Endothelial cell of hepatic sinusoid (primary cell): ENCODE results near the gene LRMDA.

Source experiments
- in situ Hi-C: cut with HindIII; loops from 2 replicates; pipeline ENCODE4 v1.10.0; 2017; ENCODE audit warnings: low sequenced_read_pairs

Gene LRMDA

GRCh38 chr10:75999515-76000209 lies 568.2 kb downstream of the LRMDA start:
- in situ Hi-C loops, result loop anchor here (5.0 kb wide), 1 partner anchor 52 kb away; no protein-coding TSS in a partner anchor

GRCh38 chr10:76000550-76000949 lies 569.1 kb downstream of the LRMDA start:
- in situ Hi-C loops, result loop anchor here (5.0 kb wide), 1 partner anchor 53 kb away; no protein-coding TSS in a partner anchor

DNA sequence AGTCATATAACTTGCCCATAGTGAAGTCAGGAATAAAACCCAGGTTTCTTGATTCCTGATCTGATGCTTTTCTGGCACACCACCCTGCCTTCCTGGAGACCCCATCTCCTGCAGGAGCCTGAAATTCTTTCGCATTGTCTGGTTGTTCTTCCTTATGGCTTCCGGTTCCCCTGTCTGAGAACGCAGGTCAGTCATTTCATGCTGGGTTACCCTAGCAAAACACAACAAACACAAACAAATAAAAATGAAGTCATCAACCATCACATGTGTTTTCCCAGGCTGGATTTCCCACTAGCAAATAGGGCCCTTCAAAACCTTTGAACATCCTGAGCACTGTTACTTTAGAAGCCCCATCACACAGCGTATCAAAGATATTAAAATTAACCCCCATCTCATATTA lies 569.6 kb downstream of the LRMDA start:
- in situ Hi-C loops, result loop anchor here (5.0 kb wide), 1 partner anchor 54 kb away; no protein-coding TSS in a partner anchor

GRCh38 chr10:76001461-76001860 lies 570.0 kb downstream of the LRMDA start:
- in situ Hi-C loops, result loop anchor here (5.0 kb wide), 1 partner anchor 54 kb away; no protein-coding TSS in a partner anchor

GRCh38 chr10:76002262-76002854 lies 570.9 kb downstream of the LRMDA start:
- in situ Hi-C loops, result loop anchor here (5.0 kb wide), 1 partner anchor 55 kb away; no protein-coding TSS in a partner anchor

DNA sequence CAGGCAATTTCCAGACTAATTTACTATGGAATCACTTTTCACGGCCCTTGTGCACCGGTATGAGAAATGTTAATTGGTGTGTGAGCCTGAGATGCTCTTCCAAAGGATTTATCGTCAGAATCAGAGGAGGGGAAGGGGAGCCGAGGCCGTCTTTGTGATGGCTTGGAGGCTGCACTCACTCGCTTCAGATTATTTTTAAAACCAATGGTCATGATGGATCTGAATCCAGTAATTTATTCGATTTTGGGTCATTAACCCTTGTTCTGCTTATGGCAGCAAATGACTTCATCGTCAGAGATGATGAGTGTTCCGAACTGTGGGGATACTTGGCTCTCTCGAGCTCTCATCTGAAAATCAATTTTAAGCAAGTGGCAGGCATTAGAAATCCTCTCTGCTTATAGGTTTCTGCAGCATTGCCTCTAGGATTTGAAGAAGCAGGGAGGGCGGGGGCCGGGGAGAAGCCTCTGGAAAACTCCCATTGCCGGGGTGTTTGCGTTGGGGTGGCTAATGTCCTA lies 576.3 kb downstream of the LRMDA start:
- in situ Hi-C loops, result no loop called here

DNA sequence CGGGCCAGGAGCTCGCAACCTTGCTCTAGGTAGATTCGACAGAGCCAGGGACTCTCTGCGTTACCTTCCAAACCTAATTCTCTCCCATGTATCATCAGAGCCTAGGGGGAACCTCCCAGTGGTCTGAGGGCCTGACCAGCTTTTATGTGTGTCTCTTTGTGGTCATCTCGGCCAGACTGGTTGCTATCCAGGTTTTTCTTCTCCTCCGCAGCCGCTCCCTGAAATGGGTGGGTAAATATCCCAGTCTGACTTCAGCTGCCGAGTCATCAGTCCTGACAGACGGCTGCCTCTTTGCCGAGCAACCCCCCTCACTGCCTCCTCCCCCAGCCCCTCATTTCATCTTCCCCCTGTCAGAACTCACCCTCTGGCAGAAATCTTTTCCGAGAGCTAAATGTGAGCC lies 578.1 kb downstream of the LRMDA start:
- in situ Hi-C loops, result no loop called here

DNA sequence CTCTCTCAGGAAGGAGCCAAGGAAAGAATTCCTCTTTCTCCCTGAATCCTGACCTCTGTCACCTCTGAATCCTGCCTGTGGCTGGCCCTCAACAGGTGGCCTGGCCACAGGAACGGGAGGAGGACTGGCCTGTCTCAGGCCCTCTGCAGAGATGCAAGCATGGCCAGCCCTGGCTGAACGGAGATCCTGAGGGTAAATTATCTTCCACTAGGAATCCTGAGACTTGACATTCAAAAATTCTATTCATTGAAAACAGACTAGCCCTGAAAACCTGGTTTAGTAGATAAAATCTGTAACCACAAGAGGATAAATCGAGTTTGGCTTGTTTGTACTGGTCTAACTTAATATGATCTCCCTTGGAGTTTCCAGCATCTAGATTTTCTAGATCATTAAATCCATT lies 579.3 kb downstream of the LRMDA start:
- in situ Hi-C loops, result no loop called here

DNA sequence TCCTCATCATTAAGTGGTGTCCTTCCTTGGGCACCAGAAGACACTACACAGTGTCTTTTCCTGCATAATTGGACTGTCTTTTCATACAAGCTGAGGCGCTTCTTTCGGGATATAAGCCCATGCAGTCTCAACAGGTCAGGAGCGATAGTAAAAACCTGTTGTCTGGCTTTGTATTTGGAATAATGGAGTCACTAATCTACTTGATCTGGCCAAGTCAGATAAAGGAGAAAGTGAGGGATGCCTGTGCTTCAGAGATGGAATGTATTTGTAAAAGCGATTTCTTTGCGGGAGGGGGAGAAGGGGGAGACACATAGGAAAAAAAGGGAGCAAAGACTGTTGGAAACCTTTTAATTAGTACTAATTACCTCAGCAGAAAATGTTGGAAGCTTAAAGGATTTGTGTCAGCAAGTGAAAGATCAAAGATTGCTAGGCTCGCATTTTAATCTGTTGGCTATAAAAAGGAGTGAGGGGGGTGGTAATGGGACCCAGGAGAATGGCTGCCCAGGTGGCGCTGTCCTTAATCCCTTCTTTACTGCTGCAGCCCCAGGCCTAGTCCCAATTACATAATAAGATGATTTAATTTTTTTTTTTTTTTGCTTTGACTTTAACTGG lies 581.4 kb downstream of the LRMDA start:
- in situ Hi-C loops, result no loop called here

GRCh38 chr10:76015245-76015644 lies 583.8 kb downstream of the LRMDA start:
- in situ Hi-C loops, result no loop called here

DNA sequence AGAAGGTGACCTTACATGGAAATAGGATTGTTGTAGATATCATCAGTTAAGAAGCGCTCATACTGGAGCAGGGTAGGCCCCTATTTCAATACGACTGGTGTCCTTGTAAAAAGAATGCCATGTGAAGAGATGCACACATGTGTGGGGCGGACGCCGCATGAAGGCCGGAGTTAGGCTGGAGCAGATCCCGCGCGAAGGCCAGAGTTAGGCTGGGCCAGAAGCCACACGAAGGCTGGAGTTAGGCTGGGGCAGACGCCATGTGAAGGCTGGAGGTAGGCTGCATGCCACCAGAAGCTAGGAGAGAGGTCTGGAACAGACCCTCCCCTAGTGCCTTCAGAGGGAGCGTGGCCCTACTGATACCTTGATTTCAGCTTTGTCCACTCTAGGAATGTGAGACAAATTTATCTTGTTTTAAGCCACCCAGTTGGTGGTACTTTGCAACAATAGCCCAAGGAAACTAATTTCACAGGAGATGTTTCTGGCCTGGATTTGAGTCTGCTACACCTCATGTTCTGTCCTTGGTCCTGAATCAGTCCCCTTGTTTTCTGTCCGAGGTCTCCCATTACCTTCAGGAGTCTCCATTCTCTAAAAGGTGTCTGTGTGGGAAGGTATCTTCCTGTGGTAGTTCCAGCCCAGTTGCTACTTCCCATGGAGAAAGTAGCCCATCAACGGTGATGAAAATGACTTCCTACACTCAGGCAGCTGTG lies 585.8 kb downstream of the LRMDA start:
- in situ Hi-C loops, result no loop called here

DNA sequence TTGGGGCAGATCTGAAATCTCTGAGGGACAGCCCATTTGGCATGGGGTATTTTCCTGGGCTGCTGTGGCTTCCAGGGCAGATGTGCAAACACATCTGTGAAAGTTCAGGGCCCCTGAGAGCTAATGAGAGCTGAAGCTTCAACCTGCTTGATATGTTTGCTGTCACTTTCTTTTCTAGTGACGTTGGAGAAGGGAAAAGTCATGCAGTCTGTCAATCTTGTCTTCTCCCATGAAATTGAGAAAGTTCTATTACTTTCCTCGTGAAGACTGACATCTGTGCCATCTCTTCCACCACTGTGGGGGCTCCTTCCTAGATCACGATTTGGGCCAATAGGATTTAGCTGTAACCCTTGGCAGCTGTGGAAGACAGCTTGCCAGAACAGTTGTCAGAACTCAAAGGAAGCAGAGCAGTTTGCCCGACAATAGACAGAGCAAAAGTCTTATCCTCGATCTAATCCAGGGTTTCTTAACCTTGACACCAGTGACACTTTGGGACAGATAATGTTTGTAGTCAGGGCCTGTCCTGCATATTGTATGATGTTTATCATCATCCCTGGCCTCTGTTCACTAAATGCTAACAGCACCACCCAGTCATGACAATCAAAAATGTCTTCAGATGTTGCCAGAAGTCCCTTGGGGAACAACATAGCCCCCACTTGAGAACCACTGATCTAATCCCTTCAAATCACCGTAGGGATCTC lies 586.5 kb downstream of the LRMDA start:
- in situ Hi-C loops, result no loop called here

DNA sequence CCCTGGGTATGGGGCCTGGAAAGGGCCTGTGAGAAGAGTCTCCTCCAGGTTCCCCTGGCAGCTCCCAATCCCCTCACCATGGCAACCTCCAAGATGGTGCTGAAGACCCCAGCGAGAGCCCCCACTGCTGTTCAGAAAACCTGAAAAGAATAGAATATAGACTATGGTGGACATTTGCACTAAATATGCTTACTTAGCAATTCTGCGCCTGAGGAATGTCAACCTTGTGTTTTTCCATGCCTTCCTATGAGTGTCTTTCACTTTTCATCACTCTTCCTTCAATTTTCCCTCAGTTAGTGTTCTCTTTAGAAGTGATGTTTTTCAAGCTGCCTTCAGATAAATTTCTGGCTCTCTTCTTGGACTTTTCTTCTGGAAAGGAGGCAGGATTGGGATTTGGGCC lies 589.2 kb downstream of the LRMDA start:
- in situ Hi-C loops, result no loop called here

GRCh38 chr10:76021398-76021797 lies 590.0 kb downstream of the LRMDA start:
- in situ Hi-C loops, result no loop called here

- in situ Hi-C loops, result no loop called here
These were observed 590.9 kb downstream of the LRMDA start for GRCh38 chr10:76022366-76022765.

DNA sequence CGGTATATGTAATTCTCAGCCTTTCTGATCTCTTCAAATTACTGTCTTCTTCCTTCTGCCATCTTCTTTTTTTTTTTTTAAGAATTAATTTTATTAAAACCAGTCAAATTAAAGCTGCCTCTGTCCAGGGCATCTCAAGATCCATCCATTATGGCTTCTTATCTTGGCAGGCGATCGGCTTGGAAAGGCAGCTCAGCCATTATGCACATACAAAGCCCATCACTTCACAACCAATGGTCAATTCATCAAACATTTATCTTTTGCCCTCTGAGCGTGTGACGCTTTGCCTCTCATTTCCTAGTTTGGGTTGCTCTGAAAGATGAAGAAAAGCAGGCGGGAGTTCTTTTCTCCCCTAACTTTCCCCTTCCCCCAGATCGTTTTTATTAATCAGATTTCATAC lies 591.6 kb downstream of the LRMDA start:
- in situ Hi-C loops, result no loop called here

- in situ Hi-C loops, result no loop called here
These were observed 593.2 kb downstream of the LRMDA start for GRCh38 chr10:76024460-76025123.

DNA sequence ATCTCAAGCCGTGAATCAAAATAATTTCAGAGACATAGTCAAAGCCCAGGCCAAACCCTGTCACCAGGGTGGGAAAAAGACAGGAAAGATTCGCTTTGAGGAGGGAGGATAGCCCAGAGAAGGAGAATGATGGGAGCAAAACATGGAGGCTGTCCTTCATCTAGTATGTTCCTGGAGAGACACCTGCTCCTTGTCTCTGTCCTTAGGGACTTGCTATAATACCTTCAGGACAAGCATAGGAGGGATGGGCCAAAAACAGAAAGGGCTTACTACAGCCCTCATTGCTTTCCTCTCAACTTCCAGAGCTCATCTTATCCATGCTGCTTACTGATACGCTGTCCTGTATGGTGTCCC lies 593.7 kb downstream of the LRMDA start:
- in situ Hi-C loops, result no loop called here

GRCh38 chr10:76026176-76026771 lies 594.9 kb downstream of the LRMDA start:
- in situ Hi-C loops, result no loop called here

GRCh38 chr10:76026905-76027304 lies 595.5 kb downstream of the LRMDA start:
- in situ Hi-C loops, result no loop called here
